H1 (cell line): ENCODE measurements around the gene TMEM200C. TPM values are rescaled to one million over a fixed set of nuclear protein-coding genes. Genes with fewer than 3 reads are reported as not detected.

Source experiments
- CTCF ChIA-PET: fragments of 300-600 bp; sonication (Branson Sonifier 250); formaldehyde crosslinking; loops from one replicate; lab custom pipeline; 2021; ENCODE audit not compliant: partially characterized antibody; lab: Charles Lee
- POLR2A ChIA-PET: fragments of 300-600 bp; sonication (Branson Sonifier 250); formaldehyde crosslinking; loops from one replicate; lab custom pipeline; 2021; ENCODE audit warnings: inconsistent platforms; ENCODE audit not compliant: partially characterized antibody; lab: Charles Lee
- DNase-seq, 2 experiments: peaks; one replicate each; pipeline versions ENCODE4 v3.0.0 to v3.0.0-alpha.2; 2010 to 2022; ENCODE audit warnings: low spot score in 2 of 2, low read depth in 1 of 2, mixed read lengths in 1 of 2
- FAIRE-seq: peaks from 2 replicates; lab custom pipeline; 2011; peaks lifted over from hg19 to GRCh38; lab: Jason Lieb, UNC
- H2AFZ ChIP-seq: 2 replicates; pipeline ENCODE4 v1.8.1; 2012; ENCODE audit warnings: low read length, inconsistent platforms
- H2AK5ac ChIP-seq: 2 replicates; pipeline ENCODE4 v1.6.1; 2013; ENCODE audit warnings: low read depth, low read length
- H2BK120ac ChIP-seq: replicated peaks from 2 replicates; pipeline ENCODE3; 2013; ENCODE audit warnings: low read depth, low read length, inconsistent platforms
- H2BK12ac ChIP-seq: 2 replicates; pipeline ENCODE4 v1.6.1; 2013; ENCODE audit warnings: low read depth, low read length
- H2BK15ac ChIP-seq: 2 replicates; pipeline ENCODE4 v1.6.1; 2013; ENCODE audit warnings: low read length
- H2BK20ac ChIP-seq: 2 replicates; pipeline ENCODE4 v1.6.1; 2013; ENCODE audit warnings: low read length
- H2BK5ac ChIP-seq: 2 replicates; pipeline ENCODE4 v1.6.1; 2013; ENCODE audit warnings: low read depth, low read length
- H3K14ac ChIP-seq: 2 replicates; pipeline ENCODE4 v1.6.1; 2013; ENCODE audit warnings: inconsistent platforms; ENCODE audit not compliant: insufficient read length
- H3K18ac ChIP-seq: 2 replicates; pipeline ENCODE4 v1.6.1; 2013; ENCODE audit warnings: low read length; ENCODE audit errors: extremely low read depth
- H3K23ac ChIP-seq: 2 replicates; pipeline ENCODE4 v1.6.1; 2013; ENCODE audit warnings: inconsistent platforms; ENCODE audit not compliant: insufficient read length
- H3K23me2 ChIP-seq: 2 replicates; pipeline ENCODE4 v1.6.1; 2013; ENCODE audit warnings: low read depth, low read length
- H3K27ac ChIP-seq: 2 replicates; pipeline ENCODE4 v1.6.1; 2011; ENCODE audit warnings: low read depth, low read length, inconsistent platforms
- H3K27me3 ChIP-seq, 4 experiments: replicated peaks in 1 of 4; 1 replicate in 1 of 4; 2 replicates in 3 of 4; pipeline versions ENCODE4 v1.6.1 to v1.8.1; 2011 to 2013; ENCODE audit warnings: low read length in 3 of 4, mild to moderate bottlenecking in 3 of 4, inconsistent platforms in 2 of 4, mixed read lengths in 2 of 4, moderate library complexity in 1 of 4; ENCODE audit not compliant: control insufficient read depth in 3 of 4, insufficient read depth in 3 of 4; ENCODE audit errors: extremely low read depth in 1 of 4
- H3K36me3 ChIP-seq, 4 experiments: 2 replicates each; pipeline versions ENCODE4 v1.6.1 to v1.8.1; 2011 to 2013; ENCODE audit warnings: mild to moderate bottlenecking in 4 of 4, low read length in 3 of 4, moderate library complexity in 2 of 4, control low read depth in 1 of 4, inconsistent platforms in 1 of 4; ENCODE audit not compliant: insufficient read depth in 4 of 4, control insufficient read depth in 2 of 4
- H3K4ac ChIP-seq: replicated peaks from 2 replicates; pipeline ENCODE3; 2013; ENCODE audit warnings: low read length, low read depth, mixed read lengths, inconsistent platforms; ENCODE audit not compliant: insufficient read length
- H3K4me1 ChIP-seq, 4 experiments: replicated peaks in 1 of 4; 1 replicate in 1 of 4; 2 replicates in 3 of 4; pipeline versions ENCODE4 v1.6.1 to v1.8.1; 2011 to 2013; ENCODE audit warnings: low read length in 3 of 4, inconsistent platforms in 2 of 4, mixed read lengths in 1 of 4; ENCODE audit not compliant: insufficient read depth in 4 of 4, control insufficient read depth in 3 of 4
- H3K4me2 ChIP-seq, 2 experiments: 2 replicates each; pipeline versions ENCODE4 v1.6.1 to v1.8.1; 2011 to 2013; ENCODE audit warnings: low read depth in 2 of 2, low read length in 2 of 2, control low read depth in 1 of 2, inconsistent platforms in 1 of 2, mild to moderate bottlenecking in 1 of 2; ENCODE audit not compliant: insufficient read depth in 1 of 2
- H3K4me3 ChIP-seq, 4 experiments: fragments of 200-600, 300-600 bp in 1 of 4; sonication (generic), shearing (Covaris generic), sonication (Bioruptor Twin) in 1 of 4; 2 replicates each; pipeline versions ENCODE4 v1.5.1 to v1.8.1; 2011 to 2016; ENCODE audit warnings: low read length in 4 of 4, low read depth in 3 of 4, control low read depth in 2 of 4, inconsistent platforms in 2 of 4, mild to moderate bottlenecking in 2 of 4, mixed read lengths in 1 of 4, moderate library complexity in 1 of 4; ENCODE audit not compliant: insufficient read depth in 2 of 4; ENCODE audit errors: extremely low read depth in 1 of 4
- H3K56ac ChIP-seq: replicated peaks from 2 replicates; pipeline ENCODE3; 2013; ENCODE audit warnings: low read depth, mild to moderate bottlenecking, mixed read lengths, low read length, inconsistent platforms; ENCODE audit not compliant: insufficient read length
- H3K79me1 ChIP-seq: 2 replicates; pipeline ENCODE4 v1.6.1; 2013; ENCODE audit warnings: low read depth, low read length, control low read depth
- H3K79me2 ChIP-seq, 2 experiments: 2 replicates each; pipeline versions ENCODE4 v1.6.1 to v1.8.1; 2012 to 2013; ENCODE audit warnings: low read length in 2 of 2, mild to moderate bottlenecking in 2 of 2, inconsistent platforms in 1 of 2; ENCODE audit not compliant: insufficient read depth in 2 of 2, control insufficient read depth in 1 of 2
- H3K9ac ChIP-seq, 4 experiments: replicated peaks in 1 of 4; 1 replicate in 1 of 4; 2 replicates in 3 of 4; pipeline versions ENCODE4 v1.6.1 to v1.8.1; 2011 to 2013; ENCODE audit warnings: low read depth in 3 of 4, low read length in 3 of 4, control low read depth in 2 of 4, mild to moderate bottlenecking in 2 of 4, moderate library complexity in 2 of 4, inconsistent platforms in 1 of 4; ENCODE audit errors: extremely low read depth in 1 of 4
- H3K9me3 ChIP-seq, 2 experiments: 2 replicates each; pipeline versions ENCODE4 v1.6.1 to v1.8.1; 2012 to 2013; ENCODE audit warnings: mild to moderate bottlenecking in 2 of 2, moderate library complexity in 2 of 2, control low read depth in 1 of 2, inconsistent platforms in 1 of 2, low read depth in 1 of 2, low read length in 1 of 2, mixed read lengths in 1 of 2; ENCODE audit not compliant: insufficient read depth in 2 of 2
- H4K20me1 ChIP-seq, 2 experiments: replicated peaks in 1 of 2; 2 replicates each; pipeline versions ENCODE3 to v1.8.1; 2011 to 2013; ENCODE audit warnings: inconsistent platforms in 2 of 2, low read length in 2 of 2, mild to moderate bottlenecking in 1 of 2; ENCODE audit not compliant: insufficient read depth in 2 of 2, control insufficient read depth in 1 of 2
- H4K5ac ChIP-seq: 2 replicates; pipeline ENCODE4 v1.6.1; 2013; ENCODE audit warnings: low read length, low read depth, mixed read lengths, inconsistent platforms; ENCODE audit not compliant: insufficient read length
- H4K8ac ChIP-seq: 2 replicates; pipeline ENCODE4 v1.8.0; 2013; ENCODE audit warnings: mild to moderate bottlenecking, moderate library complexity, low read length, inconsistent platforms; ENCODE audit not compliant: insufficient read depth; ENCODE audit errors: extremely low read depth
- H4K91ac ChIP-seq: replicated peaks from 2 replicates; pipeline ENCODE3; 2013; ENCODE audit warnings: low read length, mixed read lengths, inconsistent platforms; ENCODE audit not compliant: insufficient read length
- ASH2L ChIP-seq: fragments of 200-600, 300-600 bp; sonication (generic); IDR thresholded peaks from one replicate; pipeline ENCODE4 v1.7.1; 2017; ENCODE audit warnings: low read length
- CBX8 ChIP-seq: fragments of 300-800, 300-1000 bp; sonication (generic); IDR thresholded peaks from 2 replicates; pipeline ENCODE4 v1.7.1; 2016; ENCODE audit warnings: low read depth, low read length, borderline replicate concordance
- CTCF ChIP-seq, 3 experiments: IDR thresholded peaks; 1 replicate in 2 of 3; 2 replicates in 1 of 3; pipeline versions ENCODE4 v1.5.1 to v1.6.1; 2011; ENCODE audit warnings: low read length in 3 of 3, mild to moderate bottlenecking in 3 of 3, inconsistent platforms in 2 of 3, low read depth in 1 of 3, moderate library complexity in 1 of 3; ENCODE audit not compliant: insufficient read depth in 1 of 3; ENCODE audit errors: control extremely low read depth in 1 of 3
- RAD21 ChIP-seq, 2 experiments: IDR thresholded peaks in 1 of 2; conservative IDR thresholded peaks in 1 of 2; 2 replicates each; pipeline ENCODE4 v1.6.1; 2011; ENCODE audit warnings: low read depth in 2 of 2, low read length in 2 of 2, improper control_type of control experiment in 1 of 2, inconsistent platforms in 1 of 2, mild to moderate bottlenecking in 1 of 2, moderate library complexity in 1 of 2
- RXRA ChIP-seq: IDR thresholded peaks from 2 replicates; pipeline ENCODE4 v1.6.1; 2011; ENCODE audit warnings: low read depth, mild to moderate bottlenecking, low read length, moderate library complexity; ENCODE audit not compliant: insufficient read depth
- USF2 ChIP-seq: IDR thresholded peaks from 2 replicates; pipeline ENCODE4 v1.6.1; 2011; ENCODE audit warnings: low read length, improper control_type of control experiment
- WGBS, 2 experiments: shearing (Covaris generic) in 1 of 2; methylation state at CpG; one replicate each; pipeline versions ENCODE4 v1.1.6 to v1.1.7; 2013 to 2015; ENCODE audit warnings: low lambda C conversion rate in 2 of 2, mixed read lengths in 2 of 2, inconsistent platforms in 1 of 2, low coverage in 1 of 2, missing lambda C conversion rate in 1 of 2; ENCODE audit not compliant: insufficient replicate concordance in 2 of 2, insufficient coverage in 1 of 2, insufficient read length in 1 of 2; ENCODE audit errors: extremely low coverage in 1 of 2, missing lambda C conversion rate in 1 of 2; 5-methylcytosine and 5-hydroxymethylcytosine counted together
- polyA plus RNA-seq, 7 experiments: library from polyadenylated mRNA; depleted of rRNA in 3 of 7; stranded (reverse) in 5 of 7; unstranded in 2 of 7; fragments of >200 nt in 5 of 7; fragments of 200-250 nt in 2 of 7; gene quantifications; 1 replicate in 5 of 7; 2 replicates in 1 of 7; 4 replicates in 1 of 7; pipeline versions ENCODE4 v1.2.1 to v1.2.3, GENCODE V29; 2011 to 2013; ENCODE audit warnings: missing spikeins in 2 of 7, mixed read lengths in 2 of 7
- total RNA-seq: library from RNA; stranded (reverse); fragmentation: NEBNext Ultra II Directional; extraction: Animal tissue kit (Norgen Biotek cat#: 25700); gene quantifications from 2 replicates; pipeline ENCODE4 v1.2.1, GENCODE V29; 2021

TMEM200C gene
- total and polyA plus RNA-seq, 2 of the 8 experiments (the other 6 are each of a cell fraction or from before 2014, with no cell fraction given), result 3.4 to 9.6 TPM

- Histone ChIP-seq H3K23ac (no peak overlapping the region), H3K27me3 (no peaks in the 10 kb centered on the region; a peak in 1 of 7 replicates), H3K27ac (no peak overlapping the region), H3K23me2 (peaks cover under 1% of the 10 kb centered on the region; the same call in 1 of the 2 replicates), H3K36me3 (no peaks in the 10 kb centered on the region), H2BK120ac (no peak overlapping the region), H3K4ac (no peak overlapping the region), H2AFZ (no peak overlapping the region), H3K56ac (no peak overlapping the region), H4K5ac (no peak overlapping the region), H2BK15ac (no peak overlapping the region), H4K91ac (no peak overlapping the region), H3K4me1 (no peaks in the 10 kb centered on the region), H3K4me3 (no peak overlapping the region), H2BK12ac (no peak overlapping the region), H3K4me2 (no peak overlapping the region), H2AK5ac (no peak overlapping the region), H3K79me2 (no peaks in the 10 kb centered on the region), H3K9ac (no peak overlapping the region), H4K20me1 (no peaks in the 10 kb centered on the region), H2BK5ac (no peak overlapping the region), H2BK20ac (no peak overlapping the region), H3K79me1 (no peaks in the 10 kb centered on the region), H3K14ac (no peak overlapping the region), H3K18ac (no peak overlapping the region), H3K9me3 (0 out of 4 replicates have a peak, but pooled peaks cover 2 to 7% of the 10 kb centered on the region in 2 experiments), H4K8ac (no peak overlapping the region)
- ChIA-PET POLR2A (no interaction called here), CTCF (interaction anchor here (0.6 to 1.4 kb wide), 3 partner anchors 9 to 581 kb away, joined by 3 to 4 read pairs (median 3); no protein-coding TSS in a partner anchor)
- no peak for DNase-seq
- WGBS, 2 experiments, result 79% methylated on average over 3 of the region's 3 CpGs; no CpG with 5 or more reads in 1 of the 2 experiments
- TF ChIP-seq CBX8, result no peak
- peak; percentile 52 to 64 for TF ChIP-seq RAD21 (IDR thresholded peaks at IDR 0.05 in 1 of 2, conservative IDR thresholded peaks at IDR 0.05 in 1 of 2; ENCODE audit: low read depth in 2 of 2, low read length in 2 of 2)
- no peak for TF ChIP-seq USF2
- TF ChIP-seq ASH2L, result no peak
- peak in 1 of 3 experiments; percentile 18; a peak in 1 of 4 replicates for TF ChIP-seq CTCF (IDR thresholded peaks at IDR 0.05; ENCODE audit: control extremely low read depth in 1 of 3, insufficient read depth in 1 of 3, low read depth in 1 of 3, low read length in 3 of 3)
- TF ChIP-seq RXRA, result no peak
- no peak for FAIRE-seq
Measured at GRCh38 chr18:5842653-5843052, 52.7 kb downstream of the TMEM200C start.
